IMR-90 (cell line): ENCODE measurements around the gene MUC6. TPM values are rescaled to one million over a fixed set of nuclear protein-coding genes. Genes with fewer than 3 reads are reported as not detected.

Experiments
- ATAC-seq: fragments of 200-7000 bp; cut with Tn5 transposase; 2 replicates; pipeline ENCODE4 v1.9.1; 2020; ENCODE audit warnings: low read depth, mild to moderate bottlenecking, moderate library complexity
- BruUV-seq: library from RNA; stranded (reverse); fragments of 400-500 nt; replicated peaks from 2 replicates; lab custom pipeline; 2021; lab: Mats Ljungman, UMichigan
- CTCF ChIA-PET: fragments of 300-600 bp; formaldehyde crosslinking; extraction: SDS; loops from one replicate; lab custom pipeline; 2021; ENCODE audit warnings: antibody characterized with exemption; lab: Yijun Ruan, JAX
- POLR2A ChIA-PET: fragments of 300-600 bp; sonication (Branson Sonifier 250); formaldehyde crosslinking; loops from one replicate; lab custom pipeline; 2022; ENCODE audit warnings: antibody characterized with exemption; ENCODE audit not compliant: unreplicated experiment; lab: Charles Lee
- DNase-seq: peaks from one replicate; pipeline ENCODE4 v3.0.0; 2013
- H2AFZ ChIP-seq: replicated peaks from 2 replicates; pipeline ENCODE3; 2013; ENCODE audit warnings: low read length, mild to moderate bottlenecking; ENCODE audit not compliant: poor library complexity
- H2AK5ac ChIP-seq: 2 replicates; pipeline ENCODE4 v1.6.1; 2013; ENCODE audit warnings: low read depth, low read length, inconsistent platforms
- H2AK9ac ChIP-seq: replicated peaks from 2 replicates; pipeline ENCODE3; 2013; ENCODE audit warnings: mild to moderate bottlenecking, low read depth, low read length, moderate library complexity; ENCODE audit not compliant: poor library complexity
- H2BK120ac ChIP-seq: 2 replicates; pipeline ENCODE4 v1.6.1; 2013; ENCODE audit warnings: low read depth, low read length, inconsistent platforms
- H2BK15ac ChIP-seq: 3 replicates; pipeline ENCODE4 v1.6.1; 2013; ENCODE audit warnings: low read depth, low read length, inconsistent platforms
- H2BK20ac ChIP-seq: 2 replicates; pipeline ENCODE4 v1.6.1; 2013; ENCODE audit warnings: low read depth, mild to moderate bottlenecking, inconsistent platforms, low read length, moderate library complexity
- H2BK5ac ChIP-seq: 2 replicates; pipeline ENCODE4 v1.6.1; 2013; ENCODE audit warnings: mild to moderate bottlenecking, low read depth, low read length, inconsistent platforms; ENCODE audit not compliant: poor library complexity, severe bottlenecking
- H3K14ac ChIP-seq: replicated peaks from 2 replicates; pipeline ENCODE4 v1.6.1; 2013; ENCODE audit warnings: low read depth, low read length, inconsistent platforms
- H3K18ac ChIP-seq: 2 replicates; pipeline ENCODE4 v1.6.1; 2013; ENCODE audit warnings: low read depth, low read length, control low read depth
- H3K23ac ChIP-seq: 2 replicates; pipeline ENCODE4 v1.6.1; 2013; ENCODE audit warnings: low read depth, low read length, inconsistent platforms
- H3K27ac ChIP-seq: 2 replicates; pipeline ENCODE4 v1.5.1; 2013; ENCODE audit warnings: mild to moderate bottlenecking, control low read depth, low read length; ENCODE audit not compliant: insufficient read depth
- H3K27me3 ChIP-seq: 2 replicates; pipeline ENCODE4 v1.6.1; 2013; ENCODE audit warnings: low read length; ENCODE audit not compliant: control insufficient read depth, insufficient read depth
- H3K36me3 ChIP-seq: 2 replicates; pipeline ENCODE4 v1.6.1; 2013; ENCODE audit warnings: low read length, mixed read lengths; ENCODE audit not compliant: control insufficient read depth, insufficient read depth
- H3K4ac ChIP-seq: 2 replicates; pipeline ENCODE4 v1.6.1; 2013; ENCODE audit warnings: low read depth, low read length, inconsistent platforms
- H3K4me1 ChIP-seq: 2 replicates; pipeline ENCODE4 v1.6.1; 2013; ENCODE audit warnings: low read length, mixed read lengths; ENCODE audit not compliant: control insufficient read depth, insufficient read depth
- H3K4me2 ChIP-seq: 2 replicates; pipeline ENCODE4 v1.6.1; 2013; ENCODE audit warnings: low read depth, mild to moderate bottlenecking, control low read depth, low read length, moderate library complexity
- H3K4me3 ChIP-seq: 2 replicates; pipeline ENCODE4 v1.5.1; 2013; ENCODE audit warnings: low read depth, mild to moderate bottlenecking, control low read depth, low read length, moderate library complexity; ENCODE audit not compliant: insufficient read depth
- H3K56ac ChIP-seq: 2 replicates; pipeline ENCODE4 v1.6.1; 2013; ENCODE audit warnings: low read length, inconsistent platforms; ENCODE audit not compliant: insufficient read depth; ENCODE audit errors: extremely low read depth
- H3K79me1 ChIP-seq, 2 experiments: 2 replicates each; pipeline ENCODE4 v1.6.1; 2013; ENCODE audit warnings: low read length in 2 of 2, inconsistent platforms in 1 of 2, low read depth in 1 of 2
- H3K9ac ChIP-seq: 2 replicates; pipeline ENCODE4 v1.6.1; 2013; ENCODE audit warnings: low read depth, low read length, control low read depth
- H3K9me1 ChIP-seq: 2 replicates; pipeline ENCODE4 v1.6.1; 2013; ENCODE audit warnings: low read length, inconsistent platforms; ENCODE audit not compliant: insufficient read depth
- H3K9me3 ChIP-seq: 2 replicates; pipeline ENCODE4 v1.6.1; 2013; ENCODE audit warnings: low read length; ENCODE audit not compliant: control insufficient read depth, insufficient read depth
- H4K20me1 ChIP-seq: 2 replicates; pipeline ENCODE4 v1.6.1; 2013; ENCODE audit warnings: low read length, inconsistent platforms; ENCODE audit not compliant: insufficient read depth
- H4K5ac ChIP-seq: 2 replicates; pipeline ENCODE4 v1.6.1; 2013; ENCODE audit warnings: mild to moderate bottlenecking, low read depth, low read length, control low read depth
- H4K8ac ChIP-seq, 2 experiments: 2 replicates each; pipeline ENCODE4 v1.6.1; 2013; ENCODE audit warnings: low read depth in 2 of 2, low read length in 2 of 2, control low read depth in 1 of 2, inconsistent platforms in 1 of 2
- H4K91ac ChIP-seq: 2 replicates; pipeline ENCODE4 v1.6.1; 2013; ENCODE audit warnings: low read depth, low read length, inconsistent platforms; ENCODE audit not compliant: insufficient read depth
- BHLHE40 ChIP-seq: fragments of 150-350 bp; IDR thresholded peaks from 2 replicates; pipeline ENCODE4 v1.6.1; 2016; ENCODE audit warnings: mild to moderate bottlenecking, low read depth, low read length
- CHD1 ChIP-seq: IDR thresholded peaks from 2 replicates; pipeline ENCODE4 v1.6.1; 2012; ENCODE audit warnings: low read depth, low read length, improper control_type of control experiment
- MAZ ChIP-seq: IDR thresholded peaks from 2 replicates; pipeline ENCODE4 v1.6.1; 2012; ENCODE audit warnings: low read depth, mild to moderate bottlenecking, low read length, improper control_type of control experiment, moderate library complexity, borderline replicate concordance
- MXI1 ChIP-seq: IDR thresholded peaks from 2 replicates; pipeline ENCODE4 v1.6.1; 2012; ENCODE audit warnings: low read depth, mild to moderate bottlenecking, low read length, moderate library complexity, borderline replicate concordance
- NFE2L2 ChIP-seq: fragments of 150-350 bp; IDR thresholded peaks from 2 replicates; pipeline ENCODE4 v1.6.1; 2016; ENCODE audit warnings: low read depth, mild to moderate bottlenecking, low read length
- SMC3 ChIP-seq: fragments of 150-350 bp; IDR thresholded peaks from 2 replicates; pipeline ENCODE4 v1.6.1; 2016; ENCODE audit warnings: low read depth, mild to moderate bottlenecking, antibody characterized with exemption, low read length, moderate library complexity
- WGBS, 2 experiments: methylation state at CpG; one replicate each; pipeline versions ENCODE4 v1.1.5 to v1.1.7; 2013; ENCODE audit warnings: missing lambda C conversion rate in 2 of 2; ENCODE audit not compliant: insufficient read length in 1 of 2; ENCODE audit errors: extremely low coverage in 2 of 2; 5-methylcytosine and 5-hydroxymethylcytosine counted together
- dilution Hi-C: fragments of 300-500 bp; cut with HindIII; formaldehyde crosslinking; loops from one replicate; pipeline ENCODE4 v1.14.3; 2018; ENCODE audit warnings: low sequenced_read_pairs; ENCODE audit not compliant: unreplicated experiment
- in situ Hi-C: fragments of 300-500 bp; cut with MboI; formaldehyde crosslinking; loops from 3 replicates; pipeline ENCODE4 v1.14.3; 2019; ENCODE audit warnings: low sequenced_read_pairs, inconsistent platforms, mixed read lengths
- intact Hi-C: fragments of 100-400 bp; cut with micrococcal nuclease; formaldehyde crosslinking; loops from 2 replicates; pipeline ENCODE4 v1.10.0; 2022
- polyA plus RNA-seq, 3 experiments: library from polyadenylated mRNA; depleted of rRNA; stranded (reverse); fragments of >200 nt; gene quantifications; 2 replicates each; pipeline ENCODE4 v1.2.3, GENCODE V29; 2012; ENCODE audit warnings: low replicate concordance in 1 of 3
- total RNA-seq: library from RNA; depleted of rRNA; stranded (reverse); fragments of >200 nt; gene quantifications from 2 replicates; pipeline ENCODE4 v1.2.3, GENCODE V29; 2012
- TF ChIP-seq, protein P1 (sequence below): fragments of 150-350 bp; IDR thresholded peaks from 2 replicates; pipeline ENCODE4 v1.6.1; 2017; ENCODE audit warnings: mild to moderate bottlenecking, antibody characterized with exemption, low read length, low read depth
- TF ChIP-seq, protein P2 (sequence below): fragments of 150-350 bp; IDR thresholded peaks from 2 replicates; pipeline ENCODE4 v1.6.1; 2016; ENCODE audit warnings: low read depth, mild to moderate bottlenecking, low read length, moderate library complexity, borderline replicate concordance
- TF ChIP-seq, protein P3 (sequence below): conservative IDR thresholded peaks from 2 replicates; pipeline ENCODE4 v1.5.1; 2012; ENCODE audit warnings: mild to moderate bottlenecking, low read depth, low read length, improper control_type of control experiment

Gene MUC6
- total and polyA plus RNA-seq, 2 of the 4 experiments (the other 2 are of a cell fraction), result not detected

DNA sequence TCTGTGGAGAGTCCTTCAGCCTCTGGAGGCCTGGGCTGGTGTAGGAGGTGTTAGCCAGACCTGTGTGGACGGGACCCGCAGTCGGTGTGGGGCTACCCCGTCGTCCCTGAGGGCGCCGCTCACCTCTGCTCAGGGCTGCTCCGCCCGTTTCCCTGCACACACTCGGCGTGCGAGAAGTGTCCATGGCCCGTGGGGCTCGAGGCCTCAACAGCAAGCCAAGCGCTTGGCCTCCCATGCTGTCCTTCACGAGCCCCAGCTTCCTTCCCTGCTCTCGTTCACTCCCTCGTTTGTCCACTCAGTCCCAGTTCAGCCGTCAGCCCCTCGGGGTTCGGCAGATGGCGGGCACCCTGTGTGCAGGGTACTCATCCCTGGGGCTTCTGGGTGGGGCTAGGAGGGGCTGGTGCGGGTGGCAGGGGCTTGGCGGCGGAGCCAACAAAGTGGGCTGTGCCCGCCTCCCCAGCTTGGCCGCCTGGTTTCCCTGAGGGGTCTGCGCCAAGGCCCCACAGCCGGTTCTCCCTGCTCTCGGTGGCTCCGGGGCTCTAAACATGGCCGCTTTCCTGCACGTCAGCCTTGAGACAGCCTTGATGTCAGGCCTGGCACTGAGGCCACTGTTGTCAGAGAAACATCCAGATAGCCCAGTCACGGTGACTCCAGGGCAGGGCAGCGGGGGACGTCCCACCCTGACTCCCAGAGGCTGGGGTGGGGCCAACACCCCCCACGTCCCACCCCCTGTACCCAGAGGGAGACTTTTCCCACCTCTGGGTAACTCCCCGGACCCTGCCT is 3.3 kb downstream of the MUC6 start (continued):
- no peak for TF ChIP-seq BHLHE40

DNA sequence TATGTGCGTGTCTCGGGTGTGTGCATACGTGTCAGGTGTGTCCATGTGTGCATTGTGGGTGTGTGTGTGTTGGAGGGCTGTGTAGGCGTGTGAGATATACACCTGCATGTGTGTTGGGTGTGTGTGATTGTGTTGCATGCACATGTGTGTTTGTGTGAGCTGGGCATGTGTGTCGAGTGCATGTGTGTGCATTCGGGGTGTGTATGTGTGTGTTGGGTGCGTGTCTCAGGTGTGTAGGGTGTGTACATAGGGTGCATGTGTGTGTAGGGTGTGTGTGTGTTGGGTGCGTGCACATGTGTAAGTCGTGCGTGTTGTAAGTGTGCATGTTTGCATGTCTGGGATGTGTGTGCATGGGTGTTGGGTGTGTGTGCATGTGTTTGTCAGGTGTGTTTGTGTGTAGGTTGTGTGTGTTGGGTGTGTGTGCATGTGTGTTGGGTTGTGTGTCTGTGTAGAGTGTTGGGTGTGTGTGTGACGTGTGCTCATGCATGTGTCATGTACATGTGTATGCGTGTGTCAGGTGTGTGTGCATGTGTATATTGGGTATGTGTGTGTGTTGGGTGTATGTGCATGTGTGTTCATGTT is 4.1 kb downstream of the MUC6 start:
- WGBS, 2 experiments, result 88% methylated on average over 10 of the region's 12 CpGs; no CpG with 5 or more reads in 1 of the 2 experiments
- no peak overlapping the region for H3K14ac ChIP-seq
- in situ Hi-C loops (no loop called here), dilution Hi-C loops (no loop called here), intact Hi-C loops (no loop called here)
- POLR2A ChIA-PET, result no interaction called here
- H3K36me3 ChIP-seq, result no peaks in the 10 kb centered on the region
- no TSS peak for BruUV-seq
- ATAC-seq (no peak), DNase-seq (no peak)
- no peak overlapping the region for H3K56ac ChIP-seq
- no peak overlapping the region for H2BK20ac ChIP-seq
- no peak overlapping the region for H2AFZ ChIP-seq
- peaks cover 6% of the 10 kb centered on the region; the same call in 1 of the 2 replicates for H4K20me1 ChIP-seq
- no peaks in the 10 kb centered on the region for H3K9me1 ChIP-seq
- H3K23ac ChIP-seq, result no peak overlapping the region
- H4K8ac ChIP-seq, result no peak overlapping the region
- H3K4me1 ChIP-seq, result no peaks in the 10 kb centered on the region
- H3K27me3 ChIP-seq, result no peaks in the 10 kb centered on the region; the same call in 1 of the 2 replicates
- peak overlapping the region; percentile 23 for H2BK5ac ChIP-seq
- H3K4me3 ChIP-seq, result no peak overlapping the region
- no peak overlapping the region for H3K4me2 ChIP-seq
- no peak overlapping the region for H3K4ac ChIP-seq
- no peak overlapping the region for H2AK5ac ChIP-seq
- no peak overlapping the region for H2AK9ac ChIP-seq
- TF ChIP-seq, protein P1, sequence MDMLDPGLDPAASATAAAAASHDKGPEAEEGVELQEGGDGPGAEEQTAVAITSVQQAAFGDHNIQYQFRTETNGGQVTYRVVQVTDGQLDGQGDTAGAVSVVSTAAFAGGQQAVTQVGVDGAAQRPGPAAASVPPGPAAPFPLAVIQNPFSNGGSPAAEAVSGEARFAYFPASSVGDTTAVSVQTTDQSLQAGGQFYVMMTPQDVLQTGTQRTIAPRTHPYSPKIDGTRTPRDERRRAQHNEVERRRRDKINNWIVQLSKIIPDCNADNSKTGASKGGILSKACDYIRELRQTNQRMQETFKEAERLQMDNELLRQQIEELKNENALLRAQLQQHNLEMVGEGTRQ, result no peak
- TF ChIP-seq BHLHE40 (no peak), SMC3 (no peak), MXI1 (no peak), NFE2L2 (no peak), MAZ (no peak), CHD1 (no peak)
- TF ChIP-seq, protein P2, sequence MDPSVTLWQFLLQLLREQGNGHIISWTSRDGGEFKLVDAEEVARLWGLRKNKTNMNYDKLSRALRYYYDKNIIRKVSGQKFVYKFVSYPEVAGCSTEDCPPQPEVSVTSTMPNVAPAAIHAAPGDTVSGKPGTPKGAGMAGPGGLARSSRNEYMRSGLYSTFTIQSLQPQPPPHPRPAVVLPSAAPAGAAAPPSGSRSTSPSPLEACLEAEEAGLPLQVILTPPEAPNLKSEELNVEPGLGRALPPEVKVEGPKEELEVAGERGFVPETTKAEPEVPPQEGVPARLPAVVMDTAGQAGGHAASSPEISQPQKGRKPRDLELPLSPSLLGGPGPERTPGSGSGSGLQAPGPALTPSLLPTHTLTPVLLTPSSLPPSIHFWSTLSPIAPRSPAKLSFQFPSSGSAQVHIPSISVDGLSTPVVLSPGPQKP, result no peak
- TF ChIP-seq, protein P3, sequence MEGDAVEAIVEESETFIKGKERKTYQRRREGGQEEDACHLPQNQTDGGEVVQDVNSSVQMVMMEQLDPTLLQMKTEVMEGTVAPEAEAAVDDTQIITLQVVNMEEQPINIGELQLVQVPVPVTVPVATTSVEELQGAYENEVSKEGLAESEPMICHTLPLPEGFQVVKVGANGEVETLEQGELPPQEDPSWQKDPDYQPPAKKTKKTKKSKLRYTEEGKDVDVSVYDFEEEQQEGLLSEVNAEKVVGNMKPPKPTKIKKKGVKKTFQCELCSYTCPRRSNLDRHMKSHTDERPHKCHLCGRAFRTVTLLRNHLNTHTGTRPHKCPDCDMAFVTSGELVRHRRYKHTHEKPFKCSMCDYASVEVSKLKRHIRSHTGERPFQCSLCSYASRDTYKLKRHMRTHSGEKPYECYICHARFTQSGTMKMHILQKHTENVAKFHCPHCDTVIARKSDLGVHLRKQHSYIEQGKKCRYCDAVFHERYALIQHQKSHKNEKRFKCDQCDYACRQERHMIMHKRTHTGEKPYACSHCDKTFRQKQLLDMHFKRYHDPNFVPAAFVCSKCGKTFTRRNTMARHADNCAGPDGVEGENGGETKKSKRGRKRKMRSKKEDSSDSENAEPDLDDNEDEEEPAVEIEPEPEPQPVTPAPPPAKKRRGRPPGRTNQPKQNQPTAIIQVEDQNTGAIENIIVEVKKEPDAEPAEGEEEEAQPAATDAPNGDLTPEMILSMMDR, result no peak
- H2BK120ac ChIP-seq, result no peak overlapping the region
- no peak overlapping the region for H3K9ac ChIP-seq
- H3K18ac ChIP-seq, result no peak overlapping the region
- H2BK15ac ChIP-seq, result no peak overlapping the region
- no peak overlapping the region for H3K27ac ChIP-seq
- H4K91ac ChIP-seq, result no peak overlapping the region
- H3K9me3 ChIP-seq, result no peaks in the 10 kb centered on the region
- CTCF ChIA-PET, result no interaction called here
- H3K79me1 ChIP-seq, result no peaks in the 10 kb centered on the region
- no peak overlapping the region for H4K5ac ChIP-seq
